Measurements from ENCODE around the gene CPA1. TPM values are rescaled to one million over a fixed set of nuclear protein-coding genes. Genes with fewer than 3 reads are reported as not detected.

The CPA1 gene
- total and polyA plus RNA-seq, 9 of the 15 experiments (the other 6 are each of a cell fraction or from before 2014, with no cell fraction given): 6.5 TPM; not detected in 8

DNA sequence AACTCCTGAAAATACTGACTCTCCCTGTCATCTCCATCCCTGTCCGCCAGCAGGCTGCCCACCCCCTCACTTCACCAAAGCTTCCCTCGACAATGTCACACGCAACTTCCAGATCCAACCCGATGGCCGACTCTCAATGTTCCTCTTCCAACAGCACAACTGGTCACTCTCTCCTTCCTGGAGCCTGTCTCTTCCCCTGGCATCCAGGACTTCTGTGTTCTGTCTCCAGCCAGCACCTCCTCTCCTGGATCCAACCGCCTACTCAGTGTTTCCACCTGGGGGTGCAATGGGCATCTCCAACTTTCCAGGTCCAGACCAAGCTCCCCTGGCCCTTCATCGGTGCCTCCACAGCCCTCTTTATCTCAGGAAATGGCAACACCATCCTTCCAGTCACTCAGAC is 27.1 kb upstream of the CPA1 start (continued):
- TF ChIP-seq, protein P1, sequence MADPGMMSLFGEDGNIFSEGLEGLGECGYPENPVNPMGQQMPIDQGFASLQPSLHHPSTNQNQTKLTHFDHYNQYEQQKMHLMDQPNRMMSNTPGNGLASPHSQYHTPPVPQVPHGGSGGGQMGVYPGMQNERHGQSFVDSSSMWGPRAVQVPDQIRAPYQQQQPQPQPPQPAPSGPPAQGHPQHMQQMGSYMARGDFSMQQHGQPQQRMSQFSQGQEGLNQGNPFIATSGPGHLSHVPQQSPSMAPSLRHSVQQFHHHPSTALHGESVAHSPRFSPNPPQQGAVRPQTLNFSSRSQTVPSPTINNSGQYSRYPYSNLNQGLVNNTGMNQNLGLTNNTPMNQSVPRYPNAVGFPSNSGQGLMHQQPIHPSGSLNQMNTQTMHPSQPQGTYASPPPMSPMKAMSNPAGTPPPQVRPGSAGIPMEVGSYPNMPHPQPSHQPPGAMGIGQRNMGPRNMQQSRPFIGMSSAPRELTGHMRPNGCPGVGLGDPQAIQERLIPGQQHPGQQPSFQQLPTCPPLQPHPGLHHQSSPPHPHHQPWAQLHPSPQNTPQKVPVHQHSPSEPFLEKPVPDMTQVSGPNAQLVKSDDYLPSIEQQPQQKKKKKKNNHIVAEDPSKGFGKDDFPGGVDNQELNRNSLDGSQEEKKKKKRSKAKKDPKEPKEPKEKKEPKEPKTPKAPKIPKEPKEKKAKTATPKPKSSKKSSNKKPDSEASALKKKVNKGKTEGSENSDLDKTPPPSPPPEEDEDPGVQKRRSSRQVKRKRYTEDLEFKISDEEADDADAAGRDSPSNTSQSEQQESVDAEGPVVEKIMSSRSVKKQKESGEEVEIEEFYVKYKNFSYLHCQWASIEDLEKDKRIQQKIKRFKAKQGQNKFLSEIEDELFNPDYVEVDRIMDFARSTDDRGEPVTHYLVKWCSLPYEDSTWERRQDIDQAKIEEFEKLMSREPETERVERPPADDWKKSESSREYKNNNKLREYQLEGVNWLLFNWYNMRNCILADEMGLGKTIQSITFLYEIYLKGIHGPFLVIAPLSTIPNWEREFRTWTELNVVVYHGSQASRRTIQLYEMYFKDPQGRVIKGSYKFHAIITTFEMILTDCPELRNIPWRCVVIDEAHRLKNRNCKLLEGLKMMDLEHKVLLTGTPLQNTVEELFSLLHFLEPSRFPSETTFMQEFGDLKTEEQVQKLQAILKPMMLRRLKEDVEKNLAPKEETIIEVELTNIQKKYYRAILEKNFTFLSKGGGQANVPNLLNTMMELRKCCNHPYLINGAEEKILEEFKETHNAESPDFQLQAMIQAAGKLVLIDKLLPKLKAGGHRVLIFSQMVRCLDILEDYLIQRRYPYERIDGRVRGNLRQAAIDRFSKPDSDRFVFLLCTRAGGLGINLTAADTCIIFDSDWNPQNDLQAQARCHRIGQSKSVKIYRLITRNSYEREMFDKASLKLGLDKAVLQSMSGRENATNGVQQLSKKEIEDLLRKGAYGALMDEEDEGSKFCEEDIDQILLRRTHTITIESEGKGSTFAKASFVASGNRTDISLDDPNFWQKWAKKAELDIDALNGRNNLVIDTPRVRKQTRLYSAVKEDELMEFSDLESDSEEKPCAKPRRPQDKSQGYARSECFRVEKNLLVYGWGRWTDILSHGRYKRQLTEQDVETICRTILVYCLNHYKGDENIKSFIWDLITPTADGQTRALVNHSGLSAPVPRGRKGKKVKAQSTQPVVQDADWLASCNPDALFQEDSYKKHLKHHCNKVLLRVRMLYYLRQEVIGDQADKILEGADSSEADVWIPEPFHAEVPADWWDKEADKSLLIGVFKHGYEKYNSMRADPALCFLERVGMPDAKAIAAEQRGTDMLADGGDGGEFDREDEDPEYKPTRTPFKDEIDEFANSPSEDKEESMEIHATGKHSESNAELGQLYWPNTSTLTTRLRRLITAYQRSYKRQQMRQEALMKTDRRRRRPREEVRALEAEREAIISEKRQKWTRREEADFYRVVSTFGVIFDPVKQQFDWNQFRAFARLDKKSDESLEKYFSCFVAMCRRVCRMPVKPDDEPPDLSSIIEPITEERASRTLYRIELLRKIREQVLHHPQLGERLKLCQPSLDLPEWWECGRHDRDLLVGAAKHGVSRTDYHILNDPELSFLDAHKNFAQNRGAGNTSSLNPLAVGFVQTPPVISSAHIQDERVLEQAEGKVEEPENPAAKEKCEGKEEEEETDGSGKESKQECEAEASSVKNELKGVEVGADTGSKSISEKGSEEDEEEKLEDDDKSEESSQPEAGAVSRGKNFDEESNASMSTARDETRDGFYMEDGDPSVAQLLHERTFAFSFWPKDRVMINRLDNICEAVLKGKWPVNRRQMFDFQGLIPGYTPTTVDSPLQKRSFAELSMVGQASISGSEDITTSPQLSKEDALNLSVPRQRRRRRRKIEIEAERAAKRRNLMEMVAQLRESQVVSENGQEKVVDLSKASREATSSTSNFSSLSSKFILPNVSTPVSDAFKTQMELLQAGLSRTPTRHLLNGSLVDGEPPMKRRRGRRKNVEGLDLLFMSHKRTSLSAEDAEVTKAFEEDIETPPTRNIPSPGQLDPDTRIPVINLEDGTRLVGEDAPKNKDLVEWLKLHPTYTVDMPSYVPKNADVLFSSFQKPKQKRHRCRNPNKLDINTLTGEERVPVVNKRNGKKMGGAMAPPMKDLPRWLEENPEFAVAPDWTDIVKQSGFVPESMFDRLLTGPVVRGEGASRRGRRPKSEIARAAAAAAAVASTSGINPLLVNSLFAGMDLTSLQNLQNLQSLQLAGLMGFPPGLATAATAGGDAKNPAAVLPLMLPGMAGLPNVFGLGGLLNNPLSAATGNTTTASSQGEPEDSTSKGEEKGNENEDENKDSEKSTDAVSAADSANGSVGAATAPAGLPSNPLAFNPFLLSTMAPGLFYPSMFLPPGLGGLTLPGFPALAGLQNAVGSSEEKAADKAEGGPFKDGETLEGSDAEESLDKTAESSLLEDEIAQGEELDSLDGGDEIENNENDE (IDR thresholded peaks at IDR 0.05; ENCODE audit: low read depth, low read length): no peak
- no peak for TF ChIP-seq SRSF7 (optimal IDR thresholded peaks at IDR 0.05; ENCODE audit: low read depth, low read length)

All from K562 (cell line).